T1000 (cell line): ENCODE data around the gene OR6N1.

Experiments used
- DNase-seq: peaks from one replicate; lab custom pipeline; 2025; ENCODE audit warnings: mixed read lengths; lab: John Stamatoyannopoulos, UW

Gene OR6N1

GRCh38 chr1:158771950-158772866 lies at the start of gene OR6N1:
TSS of gene OR6N1 (minus strand) at chr1:158772195. CDS start at chr1:158766682, 5,513 bp downstream.
- DNase-seq: no peak

GRCh38 chr1:158821723-158822122 lies 49.7 kb upstream of the OR6N1 start:
- DNase-seq: no peak

- DNase-seq: no peak
Observed at GRCh38 chr1:158819461-158820443, 47.8 kb upstream of the OR6N1 start.

GRCh38 chr1:158818975-158819431 lies 47.0 kb upstream of the OR6N1 start:
- no peak for DNase-seq

- no peak for DNase-seq
Observed at GRCh38 chr1:158818560-158818959, 46.6 kb upstream of the OR6N1 start.

GRCh38 chr1:158814970-158815369 lies 43.0 kb upstream of the OR6N1 start:
- DNase-seq: no peak

- DNase-seq: no peak
Observed at GRCh38 chr1:158813164-158813563, 41.2 kb upstream of the OR6N1 start.

- DNase-seq: no peak
Observed at GRCh38 chr1:158812336-158812735, 40.3 kb upstream of the OR6N1 start.

- no peak for DNase-seq
Observed at GRCh38 chr1:158810311-158810710, 38.3 kb upstream of the OR6N1 start.

GRCh38 chr1:158809862-158810261 lies 37.9 kb upstream of the OR6N1 start:
- no peak for DNase-seq

- DNase-seq: no peak
Observed at GRCh38 chr1:158809256-158809655, 37.3 kb upstream of the OR6N1 start.

- no peak for DNase-seq
Observed at GRCh38 chr1:158806916-158807536, 35.0 kb upstream of the OR6N1 start.

- no peak for DNase-seq
Observed at GRCh38 chr1:158803678-158804077, 31.7 kb upstream of the OR6N1 start.

GRCh38 chr1:158801396-158801795 lies 29.4 kb upstream of the OR6N1 start:
- DNase-seq: no peak

GRCh38 chr1:158800526-158800925 lies 28.5 kb upstream of the OR6N1 start:
- DNase-seq: no peak

- DNase-seq: no peak
Observed at GRCh38 chr1:158799689-158800088, 27.7 kb upstream of the OR6N1 start.

- no peak for DNase-seq
Observed at GRCh38 chr1:158798531-158798930, 26.5 kb upstream of the OR6N1 start.

GRCh38 chr1:158794247-158794646 lies 22.3 kb upstream of the OR6N1 start:
- DNase-seq: no peak

GRCh38 chr1:158793604-158794003 lies 21.6 kb upstream of the OR6N1 start:
- DNase-seq: no peak

GRCh38 chr1:158781104-158781503 lies 9.1 kb upstream of the OR6N1 start, which contains the start of gene OR6N2:
TSS of gene OR6N2 (minus strand) at chr1:158781204. CDS start at chr1:158777635, 3,569 bp downstream.
- no peak for DNase-seq

GRCh38 chr1:158754420-158754819 lies 17.6 kb downstream of the OR6N1 start, which contains the start of gene OR6K6:
TSS of gene OR6K6 (plus strand) at chr1:158754720. CDS start at chr1:158754888, 168 bp downstream.
- no peak for DNase-seq
